ENCODE measurements around the gene HS3ST1.

DNA sequence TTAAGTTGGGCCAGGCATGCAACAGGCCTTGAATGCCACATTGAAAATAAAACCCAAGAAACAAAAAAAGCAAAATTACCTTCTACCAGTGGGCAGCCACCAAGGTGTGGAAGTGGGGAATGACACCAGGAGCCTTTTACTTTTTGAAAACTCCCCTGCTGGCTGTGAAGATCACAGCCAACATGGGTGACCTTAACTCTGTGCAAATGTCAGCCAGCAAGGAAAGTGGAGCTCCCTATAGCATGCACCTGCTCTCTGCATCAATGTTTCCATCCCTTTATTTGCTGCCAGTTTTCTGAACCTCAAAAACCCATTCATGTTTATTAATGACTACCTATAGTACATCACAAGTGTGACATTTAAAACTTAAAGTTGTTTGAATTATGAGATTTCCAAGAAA is 63.7 kb downstream of the HS3ST1 start:
- TF ChIP-seq, protein P1, sequence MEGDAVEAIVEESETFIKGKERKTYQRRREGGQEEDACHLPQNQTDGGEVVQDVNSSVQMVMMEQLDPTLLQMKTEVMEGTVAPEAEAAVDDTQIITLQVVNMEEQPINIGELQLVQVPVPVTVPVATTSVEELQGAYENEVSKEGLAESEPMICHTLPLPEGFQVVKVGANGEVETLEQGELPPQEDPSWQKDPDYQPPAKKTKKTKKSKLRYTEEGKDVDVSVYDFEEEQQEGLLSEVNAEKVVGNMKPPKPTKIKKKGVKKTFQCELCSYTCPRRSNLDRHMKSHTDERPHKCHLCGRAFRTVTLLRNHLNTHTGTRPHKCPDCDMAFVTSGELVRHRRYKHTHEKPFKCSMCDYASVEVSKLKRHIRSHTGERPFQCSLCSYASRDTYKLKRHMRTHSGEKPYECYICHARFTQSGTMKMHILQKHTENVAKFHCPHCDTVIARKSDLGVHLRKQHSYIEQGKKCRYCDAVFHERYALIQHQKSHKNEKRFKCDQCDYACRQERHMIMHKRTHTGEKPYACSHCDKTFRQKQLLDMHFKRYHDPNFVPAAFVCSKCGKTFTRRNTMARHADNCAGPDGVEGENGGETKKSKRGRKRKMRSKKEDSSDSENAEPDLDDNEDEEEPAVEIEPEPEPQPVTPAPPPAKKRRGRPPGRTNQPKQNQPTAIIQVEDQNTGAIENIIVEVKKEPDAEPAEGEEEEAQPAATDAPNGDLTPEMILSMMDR (IDR thresholded peaks at IDR 0.05): no peak
- TF ChIP-seq POLR2A (IDR thresholded peaks at IDR 0.05): no peak
